Karpas-422 (cell line): ENCODE data around the gene AMN. TPM values are rescaled to one million over a fixed set of nuclear protein-coding genes. Genes with fewer than 3 reads are reported as not detected.
A peak's percentile ranks its signal among the peaks of the same experiment; 100 is the strongest.

Source experiments
- DNase-seq: peaks from one replicate; pipeline ENCODE4 v3.0.0-alpha.2; 2015
- H2AFZ ChIP-seq: fragments of 200-600 bp; sonication (generic); 2 replicates; pipeline ENCODE4 v1.6.1; 2014; ENCODE audit warnings: antibody characterized with exemption, low read length, mixed read lengths
- H3K27ac ChIP-seq: fragments of 200-600 bp; sonication (generic); 2 replicates; pipeline ENCODE4 v1.5.1; 2014; ENCODE audit warnings: mild to moderate bottlenecking, low read length, moderate library complexity
- H3K27me3 ChIP-seq: fragments of 200-600 bp; sonication (generic); 2 replicates; pipeline ENCODE4 v1.6.1; 2014; ENCODE audit warnings: low read length, mixed read lengths
- H3K36me3 ChIP-seq: fragments of 200-600 bp; sonication (generic); 2 replicates; pipeline ENCODE4 v1.6.1; 2014; ENCODE audit warnings: low read length, mixed read lengths; ENCODE audit not compliant: insufficient read depth
- H3K4me1 ChIP-seq: fragments of 200-600 bp; sonication (generic); 2 replicates; pipeline ENCODE4 v1.6.1; 2014; ENCODE audit warnings: mild to moderate bottlenecking, low read length, mixed read lengths
- H3K4me2 ChIP-seq: fragments of 200-600 bp; sonication (generic); 2 replicates; pipeline ENCODE4 v1.6.1; 2014; ENCODE audit warnings: low read length, low read depth, mild to moderate bottlenecking; ENCODE audit not compliant: poor library complexity, severe bottlenecking
- H3K4me3 ChIP-seq: fragments of 200-600 bp; sonication (generic); 2 replicates; pipeline ENCODE4 v1.5.1; 2014; ENCODE audit warnings: mild to moderate bottlenecking, antibody characterized with exemption, low read length, mixed read lengths
- H3K79me2 ChIP-seq: fragments of 200-600 bp; sonication (generic); 2 replicates; pipeline ENCODE4 v1.6.1; 2014; ENCODE audit warnings: mild to moderate bottlenecking, low read length, mixed read lengths
- H3K9ac ChIP-seq: fragments of 200-600 bp; sonication (generic); 2 replicates; pipeline ENCODE4 v1.6.0; 2014; ENCODE audit warnings: low read length
- H3K9me2 ChIP-seq: fragments of 200-600 bp; sonication (generic), shearing (Covaris generic); replicated peaks from 2 replicates; pipeline ENCODE4 v1.6.0; 2014; ENCODE audit warnings: mild to moderate bottlenecking, low read length, moderate library complexity; ENCODE audit not compliant: insufficient read depth
- H3K9me3 ChIP-seq: fragments of 300-700, 200-600 bp; sonication (generic); 2 replicates; pipeline ENCODE4 v1.6.1; 2014; ENCODE audit warnings: low read length, mixed read lengths
- H4K20me1 ChIP-seq: fragments of 200-600 bp; sonication (generic); 2 replicates; pipeline ENCODE4 v1.6.1; 2014; ENCODE audit warnings: mild to moderate bottlenecking, antibody characterized with exemption, low read length, low read depth; ENCODE audit not compliant: insufficient read depth
- total RNA-seq: library from RNA; depleted of rRNA; stranded (reverse); fragments of >200 nt; shearing (Covaris generic); gene quantifications from 2 replicates; pipeline ENCODE4 v1.2.3, GENCODE V29; 2014; ENCODE audit warnings: low replicate concordance

AMN gene
- total RNA-seq, 1 experiment from 2014 or later, result 7.7 TPM

GRCh38 chr14:102917469-102918211, 4.8 kb upstream of the AMN start:
- Histone ChIP-seq H3K9me3 (no peaks in the 10 kb centered on the region), H3K27ac (peak overlapping the region; percentile 98), H3K9me2 (peaks cover 11% of the 10 kb centered on the region; the same call in 1 of the 2 replicates), H2AFZ (no peak overlapping the region), H3K36me3 (peaks cover 31% of the 10 kb centered on the region), H4K20me1 (no peaks in the 10 kb centered on the region), H3K79me2 (no peaks in the 10 kb centered on the region), H3K4me2 (peak overlapping the region; percentile 72), H3K4me1 (peaks cover 56% of the 10 kb centered on the region), H3K4me3 (peak overlapping the region; percentile 11; the same call in 1 of the 2 replicates), H3K9ac (peak overlapping the region; percentile 76), H3K27me3 (no peaks in the 10 kb centered on the region)
- DNase-seq, result peak; percentile 94

- H3K9me2 ChIP-seq, result peaks cover 11% of the 10 kb centered on the region; the same call in 1 of the 2 replicates
- no peaks in the 10 kb centered on the region for H4K20me1 ChIP-seq
- no peak overlapping the region for H2AFZ ChIP-seq
- H3K27me3 ChIP-seq, result no peaks in the 10 kb centered on the region
- peaks cover 31% of the 10 kb centered on the region for H3K36me3 ChIP-seq
- no peak overlapping the region for H3K4me3 ChIP-seq
- no peak overlapping the region for H3K4me2 ChIP-seq
- H3K4me1 ChIP-seq, result peaks cover 48% of the 10 kb centered on the region
- no peaks in the 10 kb centered on the region for H3K9me3 ChIP-seq
- no peak for DNase-seq
- H3K27ac ChIP-seq, result peak overlapping the region; percentile 98
- H3K79me2 ChIP-seq, result no peaks in the 10 kb centered on the region
- peak overlapping the region; percentile 15; the same call in 1 of the 2 replicates for H3K9ac ChIP-seq
Measured at GRCh38 chr14:102918438-102918837, 4.0 kb upstream of the AMN start.

- Histone ChIP-seq H4K20me1 (no peaks in the 10 kb centered on the region), H2AFZ (no peak overlapping the region), H3K36me3 (peaks cover 33% of the 10 kb centered on the region), H3K9ac (no peak overlapping the region), H3K9me3 (no peaks in the 10 kb centered on the region), H3K9me2 (peaks cover 11% of the 10 kb centered on the region; the same call in 1 of the 2 replicates), H3K79me2 (no peaks in the 10 kb centered on the region), H3K4me3 (no peak overlapping the region), H3K4me1 (peaks cover 43% of the 10 kb centered on the region), H3K27ac (no peak overlapping the region), H3K4me2 (no peak overlapping the region), H3K27me3 (no peaks in the 10 kb centered on the region)
- DNase-seq, result no peak
Measured at GRCh38 chr14:102920273-102920997, 2.0 kb upstream of the AMN start.

- H2AFZ ChIP-seq, result no peak overlapping the region
- DNase-seq, result no peak
- H3K4me3 ChIP-seq, result no peak overlapping the region
- H3K9me2 ChIP-seq, result peaks cover 11% of the 10 kb centered on the region; the same call in 1 of the 2 replicates
- no peaks in the 10 kb centered on the region for H3K79me2 ChIP-seq
- H3K4me2 ChIP-seq, result no peak overlapping the region
- H3K4me1 ChIP-seq, result peaks cover 43% of the 10 kb centered on the region
- H3K9ac ChIP-seq, result no peak overlapping the region
- no peaks in the 10 kb centered on the region for H4K20me1 ChIP-seq
- H3K36me3 ChIP-seq, result peaks cover 33% of the 10 kb centered on the region
- H3K9me3 ChIP-seq, result no peaks in the 10 kb centered on the region
- H3K27me3 ChIP-seq, result no peaks in the 10 kb centered on the region
- no peak overlapping the region for H3K27ac ChIP-seq
Measured at GRCh38 chr14:102920998-102921304, 1.5 kb upstream of the AMN start.

GRCh38 chr14:102923201-102923924, 900 bp downstream of the AMN start:
- Histone ChIP-seq H3K4me2 (no peak overlapping the region), H3K4me3 (no peak overlapping the region)

GRCh38 chr14:102923925-102924486, 1.5 kb downstream of the AMN start:
- H3K79me2 ChIP-seq, result no peaks in the 10 kb centered on the region
- H3K9me2 ChIP-seq, result peaks cover 11% of the 10 kb centered on the region; the same call in 1 of the 2 replicates
- H3K27me3 ChIP-seq, result no peaks in the 10 kb centered on the region
- no peak overlapping the region for H3K9ac ChIP-seq
- peaks cover 44% of the 10 kb centered on the region for H3K4me1 ChIP-seq
- peak overlapping the region; percentile 62 for H3K27ac ChIP-seq
- DNase-seq, result peak; percentile 40
- no peak overlapping the region for H3K4me3 ChIP-seq
- H3K36me3 ChIP-seq, result peaks cover 23% of the 10 kb centered on the region
- H3K9me3 ChIP-seq, result no peaks in the 10 kb centered on the region
- no peak overlapping the region for H2AFZ ChIP-seq
- H3K4me2 ChIP-seq, result no peak overlapping the region
- no peaks in the 10 kb centered on the region for H4K20me1 ChIP-seq

More at GRCh38 chr14:102923201-102923924, 900 bp downstream of the AMN start:
- H3K9me3 ChIP-seq, result no peaks in the 10 kb centered on the region
- peaks cover 40% of the 10 kb centered on the region for H3K4me1 ChIP-seq
- 0 out of 2 replicates have a peak overlapping the region, but pooled peaks have one; percentile 62 for H3K27ac ChIP-seq
- H3K9me2 ChIP-seq, result peaks cover 11% of the 10 kb centered on the region; the same call in 1 of the 2 replicates
- H3K36me3 ChIP-seq, result peaks cover 29% of the 10 kb centered on the region
- DNase-seq, result no peak
- no peaks in the 10 kb centered on the region for H3K27me3 ChIP-seq
- H3K79me2 ChIP-seq, result no peaks in the 10 kb centered on the region
- no peaks in the 10 kb centered on the region for H4K20me1 ChIP-seq
- no peak overlapping the region for H3K9ac ChIP-seq
- no peak overlapping the region for H2AFZ ChIP-seq

- Histone ChIP-seq H3K36me3 (peaks cover 21% of the 10 kb centered on the region), H3K9ac (no peak overlapping the region), H3K27me3 (no peaks in the 10 kb centered on the region), H3K27ac (peak overlapping the region; percentile 62), H3K9me3 (no peaks in the 10 kb centered on the region), H3K79me2 (no peaks in the 10 kb centered on the region), H4K20me1 (peaks cover 4% of the 10 kb centered on the region; the same call in 1 of the 2 replicates), H3K4me2 (no peak overlapping the region), H3K4me1 (peaks cover 44% of the 10 kb centered on the region), H3K9me2 (peaks cover 11% of the 10 kb centered on the region; the same call in 1 of the 2 replicates), H3K4me3 (no peak overlapping the region), H2AFZ (no peak overlapping the region)
- DNase-seq, result no peak
Measured at GRCh38 chr14:102924632-102925588, 2.4 kb downstream of the AMN start.
